ENCODE measurements around the gene WEE1.

DNA sequence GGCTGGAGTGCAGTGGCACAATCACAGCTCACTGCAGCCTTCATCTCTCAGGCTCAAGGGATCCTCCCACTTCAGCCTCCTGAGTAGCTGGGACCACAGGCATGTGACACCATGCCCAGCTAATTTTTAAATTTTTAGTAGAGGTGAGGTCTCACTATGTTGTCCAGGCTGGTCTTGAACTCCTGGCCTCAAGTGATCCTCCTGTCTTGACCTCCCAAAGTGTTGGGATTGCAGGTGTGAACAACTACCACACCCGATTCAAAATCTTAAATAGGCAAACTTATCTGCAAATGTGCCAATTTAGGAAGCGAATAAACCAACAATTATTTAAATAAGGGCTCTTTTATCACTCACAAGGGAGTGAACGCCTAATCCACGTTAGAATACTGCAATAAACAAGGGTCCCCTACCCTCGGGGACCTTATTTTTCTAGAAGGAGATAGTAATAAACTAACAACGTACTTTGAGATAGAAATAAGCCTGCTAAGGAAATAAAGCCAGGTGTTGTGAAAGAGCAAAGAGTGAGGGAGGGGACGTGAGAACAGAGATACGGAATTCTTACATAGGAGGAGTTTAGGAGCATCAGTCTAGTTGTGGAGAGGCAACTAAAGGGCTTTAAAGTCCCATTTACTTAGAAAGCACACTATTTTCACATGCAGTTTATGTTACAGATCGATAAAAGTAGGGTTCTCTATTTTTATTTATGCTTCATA lies 3.0 kb upstream of the WEE1 start:
- TF ChIP-seq, protein P1, sequence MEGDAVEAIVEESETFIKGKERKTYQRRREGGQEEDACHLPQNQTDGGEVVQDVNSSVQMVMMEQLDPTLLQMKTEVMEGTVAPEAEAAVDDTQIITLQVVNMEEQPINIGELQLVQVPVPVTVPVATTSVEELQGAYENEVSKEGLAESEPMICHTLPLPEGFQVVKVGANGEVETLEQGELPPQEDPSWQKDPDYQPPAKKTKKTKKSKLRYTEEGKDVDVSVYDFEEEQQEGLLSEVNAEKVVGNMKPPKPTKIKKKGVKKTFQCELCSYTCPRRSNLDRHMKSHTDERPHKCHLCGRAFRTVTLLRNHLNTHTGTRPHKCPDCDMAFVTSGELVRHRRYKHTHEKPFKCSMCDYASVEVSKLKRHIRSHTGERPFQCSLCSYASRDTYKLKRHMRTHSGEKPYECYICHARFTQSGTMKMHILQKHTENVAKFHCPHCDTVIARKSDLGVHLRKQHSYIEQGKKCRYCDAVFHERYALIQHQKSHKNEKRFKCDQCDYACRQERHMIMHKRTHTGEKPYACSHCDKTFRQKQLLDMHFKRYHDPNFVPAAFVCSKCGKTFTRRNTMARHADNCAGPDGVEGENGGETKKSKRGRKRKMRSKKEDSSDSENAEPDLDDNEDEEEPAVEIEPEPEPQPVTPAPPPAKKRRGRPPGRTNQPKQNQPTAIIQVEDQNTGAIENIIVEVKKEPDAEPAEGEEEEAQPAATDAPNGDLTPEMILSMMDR (IDR thresholded peaks at IDR 0.05), result no peak
- TF ChIP-seq, protein P2, sequence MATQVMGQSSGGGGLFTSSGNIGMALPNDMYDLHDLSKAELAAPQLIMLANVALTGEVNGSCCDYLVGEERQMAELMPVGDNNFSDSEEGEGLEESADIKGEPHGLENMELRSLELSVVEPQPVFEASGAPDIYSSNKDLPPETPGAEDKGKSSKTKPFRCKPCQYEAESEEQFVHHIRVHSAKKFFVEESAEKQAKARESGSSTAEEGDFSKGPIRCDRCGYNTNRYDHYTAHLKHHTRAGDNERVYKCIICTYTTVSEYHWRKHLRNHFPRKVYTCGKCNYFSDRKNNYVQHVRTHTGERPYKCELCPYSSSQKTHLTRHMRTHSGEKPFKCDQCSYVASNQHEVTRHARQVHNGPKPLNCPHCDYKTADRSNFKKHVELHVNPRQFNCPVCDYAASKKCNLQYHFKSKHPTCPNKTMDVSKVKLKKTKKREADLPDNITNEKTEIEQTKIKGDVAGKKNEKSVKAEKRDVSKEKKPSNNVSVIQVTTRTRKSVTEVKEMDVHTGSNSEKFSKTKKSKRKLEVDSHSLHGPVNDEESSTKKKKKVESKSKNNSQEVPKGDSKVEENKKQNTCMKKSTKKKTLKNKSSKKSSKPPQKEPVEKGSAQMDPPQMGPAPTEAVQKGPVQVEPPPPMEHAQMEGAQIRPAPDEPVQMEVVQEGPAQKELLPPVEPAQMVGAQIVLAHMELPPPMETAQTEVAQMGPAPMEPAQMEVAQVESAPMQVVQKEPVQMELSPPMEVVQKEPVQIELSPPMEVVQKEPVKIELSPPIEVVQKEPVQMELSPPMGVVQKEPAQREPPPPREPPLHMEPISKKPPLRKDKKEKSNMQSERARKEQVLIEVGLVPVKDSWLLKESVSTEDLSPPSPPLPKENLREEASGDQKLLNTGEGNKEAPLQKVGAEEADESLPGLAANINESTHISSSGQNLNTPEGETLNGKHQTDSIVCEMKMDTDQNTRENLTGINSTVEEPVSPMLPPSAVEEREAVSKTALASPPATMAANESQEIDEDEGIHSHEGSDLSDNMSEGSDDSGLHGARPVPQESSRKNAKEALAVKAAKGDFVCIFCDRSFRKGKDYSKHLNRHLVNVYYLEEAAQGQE (IDR thresholded peaks at IDR 0.05; ENCODE audit: insufficient read depth in 1 of 2, low read depth in 2 of 2, low read length in 1 of 2), result no peak
- TF ChIP-seq SIN3A (IDR thresholded peaks at IDR 0.05; ENCODE audit: borderline replicate concordance, insufficient read depth, low read depth, low read length), result no peak
- no peak for TF ChIP-seq POLR2AphosphoS5 (IDR thresholded peaks at IDR 0.05; ENCODE audit: low read depth, low read length)
- no peak for TF ChIP-seq TCF7L2 (IDR thresholded peaks at IDR 0.05; ENCODE audit: low read depth, low read length)
